Measurements from ENCODE around the gene LGR6.

The LGR6 gene

GRCh38 chr1:202311875-202312635, 118.5 kb downstream of the LGR6 start (continued):
- TF ChIP-seq ATF2 (tag by site-specific recombination; IDR thresholded peaks at IDR 0.05; ENCODE audit: low read depth) (no peak), ZNF776 (tag by site-specific recombination; IDR thresholded peaks at IDR 0.05; ENCODE audit: borderline replicate concordance) (no peak), ZNF707 (tag by site-specific recombination; IDR thresholded peaks at IDR 0.05) (no peak), ZNF585B (tag by site-specific recombination; IDR thresholded peaks at IDR 0.05) (no peak), SP7 (tag by site-specific recombination; IDR thresholded peaks at IDR 0.05) (no peak), ZNF10 (tag by site-specific recombination; IDR thresholded peaks at IDR 0.05) (no peak), ZBTB6 (tag by site-specific recombination; IDR thresholded peaks at IDR 0.05) (no peak), ZSCAN23 (tag by site-specific recombination; IDR thresholded peaks at IDR 0.05) (no peak), SP2 (tag by site-specific recombination; IDR thresholded peaks at IDR 0.05) (no peak), ZNF202 (tag by site-specific recombination; IDR thresholded peaks at IDR 0.05; ENCODE audit: borderline replicate concordance) (no peak), ZSCAN4 (tag by site-specific recombination; IDR thresholded peaks at IDR 0.05) (no peak), SCRT1 (tag by site-specific recombination; IDR thresholded peaks at IDR 0.05; ENCODE audit: borderline replicate concordance) (no peak), ZNF157 (tag by site-specific recombination; IDR thresholded peaks at IDR 0.05) (no peak), GLIS1 (tag by site-specific recombination; IDR thresholded peaks at IDR 0.05) (peak; percentile 74), ZBTB48 (tag by site-specific recombination; IDR thresholded peaks at IDR 0.05) (no peak), ZNF48 (tag by site-specific recombination; IDR thresholded peaks at IDR 0.05) (no peak), ZNF645 (tag by site-specific recombination; IDR thresholded peaks at IDR 0.05) (no peak), ZNF473 (tag by site-specific recombination; IDR thresholded peaks at IDR 0.05) (no peak), ZFP41 (tag by site-specific recombination; IDR thresholded peaks at IDR 0.05; ENCODE audit: borderline replicate concordance) (no peak), ZNF350 (tag by site-specific recombination; IDR thresholded peaks at IDR 0.05) (no peak), ZNF292 (tag by site-specific recombination; IDR thresholded peaks at IDR 0.05; ENCODE audit: borderline replicate concordance, low read depth) (no peak), SP3 (tag by site-specific recombination; IDR thresholded peaks at IDR 0.05) (no peak), ZNF623 (tag by site-specific recombination; IDR thresholded peaks at IDR 0.05) (no peak), REST (tag by site-specific recombination; IDR thresholded peaks at IDR 0.05) (no peak), KLF9 (tag by site-specific recombination; IDR thresholded peaks at IDR 0.05; ENCODE audit: low read depth) (no peak), ZBTB10 (tag by site-specific recombination; IDR thresholded peaks at IDR 0.05) (no peak), ZNF785 (tag by site-specific recombination; IDR thresholded peaks at IDR 0.05) (no peak), ZNF580 (tag by site-specific recombination; IDR thresholded peaks at IDR 0.05) (no peak), ZNF529 (tag by site-specific recombination; IDR thresholded peaks at IDR 0.05; ENCODE audit: insufficient replicate concordance) (no peak)
